HuH-7.5 (cell line): ENCODE measurements around the gene POLR1F.
A peak's percentile ranks its signal among the peaks of the same experiment; 100 is the strongest.

ENCODE experiments used
- DNase-seq: peaks from one replicate; pipeline ENCODE4 v3.0.0; 2011; ENCODE audit warnings: low spot score

POLR1F gene

DNA sequence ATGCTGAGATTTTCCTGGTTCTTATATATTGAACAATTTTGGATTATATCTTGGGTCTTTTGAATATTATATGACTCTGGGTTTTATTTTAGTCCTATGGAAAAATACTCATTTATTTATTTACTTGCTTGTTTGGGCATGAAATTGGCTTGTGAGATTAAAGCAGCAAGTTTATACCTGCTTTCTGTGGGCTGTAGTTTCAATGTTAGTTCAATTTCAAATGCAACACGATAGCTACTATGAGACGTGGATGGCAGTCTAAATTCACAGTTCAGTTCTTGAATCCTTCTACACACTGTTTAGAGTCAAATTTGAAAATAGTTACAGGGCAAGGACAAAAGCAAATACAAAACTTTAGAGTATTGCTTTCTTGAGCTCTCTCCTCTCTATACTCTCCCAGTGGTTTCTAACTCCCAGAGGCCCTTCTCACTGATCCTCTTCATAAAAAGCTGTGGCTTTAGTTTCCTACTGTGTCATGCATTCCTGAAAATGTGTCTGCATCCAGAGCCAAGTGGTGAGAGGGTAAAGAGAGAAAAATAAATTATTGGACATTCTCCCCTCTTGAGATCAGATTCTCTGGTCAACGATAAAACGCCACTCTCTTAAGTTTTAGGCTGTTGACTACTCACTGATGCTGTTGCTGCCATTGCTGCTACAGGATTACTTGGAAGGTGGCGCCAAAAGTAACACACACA lies 34.4 kb downstream of the POLR1F start:
- DNase-seq: no peak

DNA sequence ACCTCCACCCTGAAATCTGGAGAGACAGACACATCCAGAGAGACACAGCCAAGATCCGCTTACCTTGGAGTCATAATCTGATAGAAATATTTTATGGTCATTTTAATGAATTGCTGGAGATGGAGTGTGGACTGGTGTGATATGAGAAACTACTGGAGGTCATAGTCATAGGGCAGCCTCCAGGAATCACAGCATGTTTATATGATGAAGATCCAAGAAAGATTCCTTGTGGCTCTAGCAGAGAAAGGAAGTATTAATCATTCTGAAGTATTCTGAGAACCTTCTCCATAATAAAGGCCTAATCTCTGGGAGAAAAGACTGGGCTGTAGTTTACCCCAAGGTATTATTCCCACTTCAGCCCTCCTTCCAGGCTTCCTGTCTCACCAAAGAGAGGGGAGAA lies 38.0 kb downstream of the POLR1F start:
- DNase-seq: no peak

DNA sequence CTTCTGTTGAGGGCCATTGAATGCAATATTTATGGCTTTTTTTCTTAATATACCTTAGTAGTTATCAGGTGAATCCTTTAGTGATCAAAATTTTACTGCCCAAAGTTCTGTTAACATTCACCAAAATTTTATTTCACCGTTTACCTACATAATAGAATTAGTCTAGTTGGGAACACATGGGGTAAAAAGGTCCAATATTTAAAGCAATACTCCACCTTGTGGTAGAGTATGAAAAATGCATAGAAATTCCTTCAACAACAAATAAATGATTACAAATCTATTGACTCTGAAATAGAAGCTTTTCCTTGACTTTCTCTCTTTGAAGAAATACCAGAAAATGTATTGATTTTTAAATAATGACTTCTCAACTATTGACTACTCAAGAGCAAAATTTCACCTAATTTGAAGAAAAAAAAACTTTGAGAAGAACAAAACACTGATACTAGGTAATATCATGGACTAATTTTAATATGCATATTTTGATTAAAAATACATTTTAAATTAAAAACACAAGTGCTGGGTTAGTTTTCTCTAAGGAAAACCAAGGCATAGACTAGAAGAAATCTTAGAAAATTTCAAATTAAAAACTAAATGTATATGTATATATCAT lies 43.3 kb downstream of the POLR1F start:
- DNase-seq: peak; percentile 16

DNA sequence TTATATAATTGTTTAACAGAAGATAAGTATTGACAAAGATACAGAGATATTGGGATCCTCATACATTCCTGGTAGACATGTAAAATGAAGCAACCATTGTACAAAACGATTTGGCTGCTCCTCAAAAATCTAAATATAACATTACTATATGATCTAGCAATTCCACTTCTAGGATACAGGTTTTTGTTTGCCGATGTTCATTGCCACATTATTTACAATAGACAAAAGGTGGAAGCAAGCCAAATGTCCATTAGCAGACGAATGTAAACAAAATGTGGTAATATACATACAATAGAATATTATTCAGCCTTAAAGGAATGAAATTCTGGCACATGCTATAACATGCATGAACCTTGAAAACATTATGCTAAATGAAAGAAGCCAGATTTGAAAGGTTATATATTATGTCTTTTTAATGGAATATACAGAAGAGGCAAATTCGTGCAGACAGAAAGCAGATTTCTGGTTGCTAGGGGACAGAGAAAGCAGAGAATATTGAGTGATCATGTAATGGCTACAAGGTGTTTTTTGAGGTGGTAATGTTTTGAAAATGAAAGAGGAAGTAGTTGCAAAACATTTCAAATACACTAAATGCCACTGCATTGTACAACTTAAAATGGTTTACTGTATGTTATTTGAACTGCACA lies 44.9 kb downstream of the POLR1F start:
- DNase-seq: no peak

DNA sequence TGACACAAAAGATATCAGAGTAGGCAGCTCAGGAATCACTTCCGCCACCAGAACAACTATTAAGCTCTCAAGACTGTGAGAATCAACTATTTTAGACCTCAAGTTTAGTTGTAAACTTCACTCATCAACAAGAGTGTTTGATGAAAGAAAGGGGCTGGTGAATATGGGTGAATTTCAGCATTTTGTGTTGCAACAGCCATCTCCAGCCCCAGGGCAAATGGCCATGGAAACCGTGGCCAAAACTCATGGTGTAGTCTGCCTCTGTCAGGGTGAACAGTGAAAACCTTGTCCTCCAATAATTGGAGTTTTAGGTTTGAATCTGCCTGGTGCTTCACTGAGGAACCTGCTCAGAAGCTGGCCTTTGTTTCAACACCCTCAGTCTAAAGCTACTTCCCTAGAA lies 60.0 kb downstream of the POLR1F start:
- no peak for DNase-seq
